Measurements from ENCODE around the gene CRYBB1. TPM values are rescaled to one million over a fixed set of nuclear protein-coding genes. Genes with fewer than 3 reads are reported as not detected.
A peak's percentile ranks its signal among the peaks of the same experiment; 100 is the strongest.

Gene CRYBB1
- total and polyA plus RNA-seq, 2 experiments from 2014 or later: 1.6 to 3.7 TPM

DNA sequence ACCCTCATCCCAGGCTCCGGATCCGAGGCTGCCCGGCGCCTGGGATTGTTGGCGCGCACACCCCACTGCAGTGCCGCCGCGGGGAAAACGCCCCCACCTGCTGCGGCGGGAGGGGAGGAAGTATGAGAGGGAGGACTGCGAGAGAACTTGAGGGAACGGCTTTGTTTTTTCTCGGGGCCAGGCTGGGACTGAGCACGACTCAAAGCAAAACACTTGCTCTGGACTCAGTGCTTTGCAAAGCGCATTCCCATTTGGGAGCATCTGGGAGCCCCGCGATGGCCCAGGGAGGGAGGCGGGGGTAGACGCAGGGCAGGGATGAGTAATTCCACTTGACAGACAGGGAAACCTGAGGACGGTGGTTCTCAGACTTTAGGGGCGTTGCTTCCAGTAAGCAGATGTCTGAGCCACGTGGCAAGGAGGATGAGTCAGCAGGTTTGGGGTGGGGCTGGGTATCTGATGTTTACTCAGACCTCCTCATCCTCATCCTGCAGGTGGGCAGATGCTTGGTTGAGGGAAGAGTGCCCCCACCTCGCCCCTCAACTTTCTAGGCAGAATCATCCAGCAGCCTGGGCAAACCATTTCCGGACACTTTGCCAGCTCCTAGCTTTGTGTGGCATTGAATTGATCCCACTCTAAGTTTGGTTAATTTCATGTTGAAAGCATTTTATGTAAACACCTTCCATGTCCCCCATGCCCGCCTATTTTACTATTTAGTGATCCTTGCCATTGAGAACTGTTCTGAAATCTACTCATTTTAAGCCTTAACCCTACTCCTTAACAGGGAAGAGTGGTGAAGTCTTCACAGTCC is 41.0 kb upstream of the CRYBB1 start:
- H2AFZ ChIP-seq: no peak overlapping the region
- H3K27me3 Mint-ChIP-seq (ENCODE audit: insufficient read depth, low read depth, poor library complexity): peaks cover 7% of the 10 kb centered on the region

More for the DNA sequence above, 41.0 kb upstream of the CRYBB1 start:
- peak overlapping the region; percentile 90 for H3K4me3 Mint-ChIP-seq
- TF ChIP-seq, protein P1, sequence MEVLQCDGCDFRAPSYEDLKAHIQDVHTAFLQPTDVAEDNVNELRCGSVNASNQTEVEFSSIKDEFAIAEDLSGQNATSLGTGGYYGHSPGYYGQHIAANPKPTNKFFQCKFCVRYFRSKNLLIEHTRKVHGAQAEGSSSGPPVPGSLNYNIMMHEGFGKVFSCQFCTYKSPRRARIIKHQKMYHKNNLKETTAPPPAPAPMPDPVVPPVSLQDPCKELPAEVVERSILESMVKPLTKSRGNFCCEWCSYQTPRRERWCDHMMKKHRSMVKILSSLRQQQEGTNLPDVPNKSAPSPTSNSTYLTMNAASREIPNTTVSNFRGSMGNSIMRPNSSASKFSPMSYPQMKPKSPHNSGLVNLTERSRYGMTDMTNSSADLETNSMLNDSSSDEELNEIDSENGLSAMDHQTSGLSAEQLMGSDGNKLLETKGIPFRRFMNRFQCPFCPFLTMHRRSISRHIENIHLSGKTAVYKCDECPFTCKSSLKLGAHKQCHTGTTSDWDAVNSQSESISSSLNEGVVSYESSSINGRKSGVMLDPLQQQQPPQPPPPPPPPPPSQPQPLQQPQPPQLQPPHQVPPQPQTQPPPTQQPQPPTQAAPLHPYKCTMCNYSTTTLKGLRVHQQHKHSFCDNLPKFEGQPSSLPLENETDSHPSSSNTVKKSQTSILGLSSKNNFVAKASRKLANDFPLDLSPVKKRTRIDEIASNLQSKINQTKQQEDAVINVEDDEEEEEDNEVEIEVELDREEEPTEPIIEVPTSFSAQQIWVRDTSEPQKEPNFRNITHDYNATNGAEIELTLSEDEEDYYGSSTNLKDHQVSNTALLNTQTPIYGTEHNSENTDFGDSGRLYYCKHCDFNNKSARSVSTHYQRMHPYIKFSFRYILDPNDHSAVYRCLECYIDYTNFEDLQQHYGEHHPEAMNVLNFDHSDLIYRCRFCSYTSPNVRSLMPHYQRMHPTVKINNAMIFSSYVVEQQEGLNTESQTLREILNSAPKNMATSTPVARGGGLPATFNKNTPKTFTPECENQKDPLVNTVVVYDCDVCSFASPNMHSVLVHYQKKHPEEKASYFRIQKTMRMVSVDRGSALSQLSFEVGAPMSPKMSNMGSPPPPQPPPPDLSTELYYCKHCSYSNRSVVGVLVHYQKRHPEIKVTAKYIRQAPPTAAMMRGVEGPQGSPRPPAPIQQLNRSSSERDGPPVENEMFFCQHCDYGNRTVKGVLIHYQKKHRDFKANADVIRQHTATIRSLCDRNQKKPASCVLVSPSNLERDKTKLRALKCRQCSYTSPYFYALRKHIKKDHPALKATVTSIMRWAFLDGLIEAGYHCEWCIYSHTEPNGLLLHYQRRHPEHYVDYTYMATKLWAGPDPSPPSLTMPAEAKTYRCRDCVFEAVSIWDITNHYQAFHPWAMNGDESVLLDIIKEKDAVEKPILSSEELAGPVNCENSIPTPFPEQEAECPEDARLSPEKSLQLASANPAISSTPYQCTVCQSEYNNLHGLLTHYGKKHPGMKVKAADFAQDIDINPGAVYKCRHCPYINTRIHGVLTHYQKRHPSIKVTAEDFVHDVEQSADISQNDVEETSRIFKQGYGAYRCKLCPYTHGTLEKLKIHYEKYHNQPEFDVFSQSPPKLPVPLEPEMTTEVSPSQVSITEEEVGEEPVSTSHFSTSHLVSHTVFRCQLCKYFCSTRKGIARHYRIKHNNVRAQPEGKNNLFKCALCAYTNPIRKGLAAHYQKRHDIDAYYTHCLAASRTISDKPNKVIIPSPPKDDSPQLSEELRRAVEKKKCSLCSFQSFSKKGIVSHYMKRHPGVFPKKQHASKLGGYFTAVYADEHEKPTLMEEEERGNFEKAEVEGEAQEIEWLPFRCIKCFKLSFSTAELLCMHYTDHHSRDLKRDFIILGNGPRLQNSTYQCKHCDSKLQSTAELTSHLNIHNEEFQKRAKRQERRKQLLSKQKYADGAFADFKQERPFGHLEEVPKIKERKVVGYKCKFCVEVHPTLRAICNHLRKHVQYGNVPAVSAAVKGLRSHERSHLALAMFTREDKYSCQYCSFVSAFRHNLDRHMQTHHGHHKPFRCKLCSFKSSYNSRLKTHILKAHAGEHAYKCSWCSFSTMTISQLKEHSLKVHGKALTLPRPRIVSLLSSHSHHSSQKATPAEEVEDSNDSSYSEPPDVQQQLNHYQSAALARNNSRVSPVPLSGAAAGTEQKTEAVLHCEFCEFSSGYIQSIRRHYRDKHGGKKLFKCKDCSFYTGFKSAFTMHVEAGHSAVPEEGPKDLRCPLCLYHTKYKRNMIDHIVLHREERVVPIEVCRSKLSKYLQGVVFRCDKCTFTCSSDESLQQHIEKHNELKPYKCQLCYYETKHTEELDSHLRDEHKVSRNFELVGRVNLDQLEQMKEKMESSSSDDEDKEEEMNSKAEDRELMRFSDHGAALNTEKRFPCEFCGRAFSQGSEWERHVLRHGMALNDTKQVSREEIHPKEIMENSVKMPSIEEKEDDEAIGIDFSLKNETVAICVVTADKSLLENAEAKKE (CRISPR knock-in tag; IDR thresholded peaks at IDR 0.05): no peak
- TF ChIP-seq EZH2 (IDR thresholded peaks at IDR 0.05; ENCODE audit: low read depth, unreplicated experiment) (no peak), CREB1 (CRISPR knock-in tag; IDR thresholded peaks at IDR 0.05; ENCODE audit: low read depth) (peak; percentile 38; the same call in 1 of the 2 replicates), NANOG (IDR thresholded peaks at IDR 0.05; ENCODE audit: borderline replicate concordance) (no peak), STAT1 (IDR thresholded peaks at IDR 0.05; ENCODE audit: unreplicated experiment) (no peak), EZH2phosphoT487 (IDR thresholded peaks at IDR 0.05; ENCODE audit: unreplicated experiment) (no peak), ZNF114 (CRISPR knock-in tag; IDR thresholded peaks at IDR 0.05) (no peak), POLR2AphosphoS5 (IDR thresholded peaks at IDR 0.05; ENCODE audit: low read depth) (peak; percentile 55), JUNB (IDR thresholded peaks at IDR 0.05; ENCODE audit: unreplicated experiment) (no peak), ZNF331 (CRISPR knock-in tag; IDR thresholded peaks at IDR 0.05; ENCODE audit: low read depth) (no peak)
- TF ChIP-seq, protein P2, sequence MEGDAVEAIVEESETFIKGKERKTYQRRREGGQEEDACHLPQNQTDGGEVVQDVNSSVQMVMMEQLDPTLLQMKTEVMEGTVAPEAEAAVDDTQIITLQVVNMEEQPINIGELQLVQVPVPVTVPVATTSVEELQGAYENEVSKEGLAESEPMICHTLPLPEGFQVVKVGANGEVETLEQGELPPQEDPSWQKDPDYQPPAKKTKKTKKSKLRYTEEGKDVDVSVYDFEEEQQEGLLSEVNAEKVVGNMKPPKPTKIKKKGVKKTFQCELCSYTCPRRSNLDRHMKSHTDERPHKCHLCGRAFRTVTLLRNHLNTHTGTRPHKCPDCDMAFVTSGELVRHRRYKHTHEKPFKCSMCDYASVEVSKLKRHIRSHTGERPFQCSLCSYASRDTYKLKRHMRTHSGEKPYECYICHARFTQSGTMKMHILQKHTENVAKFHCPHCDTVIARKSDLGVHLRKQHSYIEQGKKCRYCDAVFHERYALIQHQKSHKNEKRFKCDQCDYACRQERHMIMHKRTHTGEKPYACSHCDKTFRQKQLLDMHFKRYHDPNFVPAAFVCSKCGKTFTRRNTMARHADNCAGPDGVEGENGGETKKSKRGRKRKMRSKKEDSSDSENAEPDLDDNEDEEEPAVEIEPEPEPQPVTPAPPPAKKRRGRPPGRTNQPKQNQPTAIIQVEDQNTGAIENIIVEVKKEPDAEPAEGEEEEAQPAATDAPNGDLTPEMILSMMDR (conservative IDR thresholded peaks at IDR 0.05; ENCODE audit: low read depth in 2 of 2): no peak
- TF ChIP-seq, protein P3, sequence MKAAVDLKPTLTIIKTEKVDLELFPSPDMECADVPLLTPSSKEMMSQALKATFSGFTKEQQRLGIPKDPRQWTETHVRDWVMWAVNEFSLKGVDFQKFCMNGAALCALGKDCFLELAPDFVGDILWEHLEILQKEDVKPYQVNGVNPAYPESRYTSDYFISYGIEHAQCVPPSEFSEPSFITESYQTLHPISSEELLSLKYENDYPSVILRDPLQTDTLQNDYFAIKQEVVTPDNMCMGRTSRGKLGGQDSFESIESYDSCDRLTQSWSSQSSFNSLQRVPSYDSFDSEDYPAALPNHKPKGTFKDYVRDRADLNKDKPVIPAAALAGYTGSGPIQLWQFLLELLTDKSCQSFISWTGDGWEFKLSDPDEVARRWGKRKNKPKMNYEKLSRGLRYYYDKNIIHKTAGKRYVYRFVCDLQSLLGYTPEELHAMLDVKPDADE (IDR thresholded peaks at IDR 0.05): no peak; the same call in 1 of the 2 replicates
- TF ChIP-seq, protein P4, sequence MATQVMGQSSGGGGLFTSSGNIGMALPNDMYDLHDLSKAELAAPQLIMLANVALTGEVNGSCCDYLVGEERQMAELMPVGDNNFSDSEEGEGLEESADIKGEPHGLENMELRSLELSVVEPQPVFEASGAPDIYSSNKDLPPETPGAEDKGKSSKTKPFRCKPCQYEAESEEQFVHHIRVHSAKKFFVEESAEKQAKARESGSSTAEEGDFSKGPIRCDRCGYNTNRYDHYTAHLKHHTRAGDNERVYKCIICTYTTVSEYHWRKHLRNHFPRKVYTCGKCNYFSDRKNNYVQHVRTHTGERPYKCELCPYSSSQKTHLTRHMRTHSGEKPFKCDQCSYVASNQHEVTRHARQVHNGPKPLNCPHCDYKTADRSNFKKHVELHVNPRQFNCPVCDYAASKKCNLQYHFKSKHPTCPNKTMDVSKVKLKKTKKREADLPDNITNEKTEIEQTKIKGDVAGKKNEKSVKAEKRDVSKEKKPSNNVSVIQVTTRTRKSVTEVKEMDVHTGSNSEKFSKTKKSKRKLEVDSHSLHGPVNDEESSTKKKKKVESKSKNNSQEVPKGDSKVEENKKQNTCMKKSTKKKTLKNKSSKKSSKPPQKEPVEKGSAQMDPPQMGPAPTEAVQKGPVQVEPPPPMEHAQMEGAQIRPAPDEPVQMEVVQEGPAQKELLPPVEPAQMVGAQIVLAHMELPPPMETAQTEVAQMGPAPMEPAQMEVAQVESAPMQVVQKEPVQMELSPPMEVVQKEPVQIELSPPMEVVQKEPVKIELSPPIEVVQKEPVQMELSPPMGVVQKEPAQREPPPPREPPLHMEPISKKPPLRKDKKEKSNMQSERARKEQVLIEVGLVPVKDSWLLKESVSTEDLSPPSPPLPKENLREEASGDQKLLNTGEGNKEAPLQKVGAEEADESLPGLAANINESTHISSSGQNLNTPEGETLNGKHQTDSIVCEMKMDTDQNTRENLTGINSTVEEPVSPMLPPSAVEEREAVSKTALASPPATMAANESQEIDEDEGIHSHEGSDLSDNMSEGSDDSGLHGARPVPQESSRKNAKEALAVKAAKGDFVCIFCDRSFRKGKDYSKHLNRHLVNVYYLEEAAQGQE (IDR thresholded peaks at IDR 0.05; ENCODE audit: unreplicated experiment): no peak
- Histone ChIP-seq H3F3A (replicated peaks; ENCODE audit: low read depth) (peaks cover 5% of the 10 kb centered on the region; the same call in 1 of the 2 replicates), H3K4me1 (ENCODE audit: insufficient read depth) (peaks cover 26% of the 10 kb centered on the region), H3K79me2 (replicated peaks; ENCODE audit: insufficient read depth) (peaks cover 50% of the 10 kb centered on the region), H3K4me2 (peak overlapping the region; percentile 99), H3K27ac (ENCODE audit: low read depth) (peak overlapping the region; percentile 72), H3K9me2 (ENCODE audit: insufficient read depth) (no peaks in the 10 kb centered on the region), H3K27me3 (ENCODE audit: insufficient read depth) (peaks cover 12% of the 10 kb centered on the region), H3K4me3 (peak overlapping the region; percentile 99), H3K36me3 (ENCODE audit: insufficient read depth) (0 out of 2 replicates have a peak, but pooled peaks cover 8% of the 10 kb centered on the region), H4K20me1 (replicated peaks; ENCODE audit: insufficient read depth) (peaks cover 7% of the 10 kb centered on the region; the same call in 1 of the 2 replicates)
- DNase-seq (ENCODE audit: low spot score) (peak; percentile 99), ATAC-seq (peak; percentile 72)
- peak overlapping the region; percentile 91 for H3K27ac Mint-ChIP-seq
- H3K36me3 Mint-ChIP-seq (ENCODE audit: low read depth): peaks cover 24% of the 10 kb centered on the region
- no peaks in the 10 kb centered on the region for H3K9me3 Mint-ChIP-seq
- peaks cover 27% of the 10 kb centered on the region for H3K4me1 Mint-ChIP-seq
